SK-MEL-5 (cell line): ENCODE measurements around the gene RB1. TPM values are rescaled to one million over a fixed set of nuclear protein-coding genes. Genes with fewer than 3 reads are reported as not detected.

Experiments used
- DNase-seq: peaks from one replicate; pipeline ENCODE4 v3.0.0-alpha.2; 2016; ENCODE audit warnings: low read depth, low spot score
- in situ Hi-C: cut with HindIII; loops from 2 replicates; pipeline ENCODE4 v1.10.0; 2016; ENCODE audit warnings: low sequenced_read_pairs, high pct_unique_total_duplicates, low pct_unique_long_range_greater_than_20kb
- total RNA-seq: library from RNA; depleted of rRNA; stranded (reverse); fragments of >200 nt; shearing (Covaris generic); gene quantifications from 2 replicates; pipeline ENCODE4 v1.2.3, GENCODE V29; 2014

RB1 gene
- total RNA-seq, 1 experiment from 2014 or later = 44.7 TPM

GRCh38 chr13:48457578-48458242 lies 154.2 kb downstream of the RB1 start:
- in situ Hi-C loops = no loop called here
- no peak for DNase-seq

- peak; percentile 19 for DNase-seq
- in situ Hi-C loops = no loop called here
These were observed 171.7 kb downstream of the RB1 start for GRCh38 chr13:48475230-48475629.

- in situ Hi-C loops = no loop called here
These were observed 172.7 kb downstream of the RB1 start for GRCh38 chr13:48476215-48476614.

GRCh38 chr13:48476686-48477085 lies 173.1 kb downstream of the RB1 start:
- in situ Hi-C loops = no loop called here
- no peak for DNase-seq

More at GRCh38 chr13:48476215-48476614, 172.7 kb downstream of the RB1 start:
- no peak for DNase-seq

GRCh38 chr13:48477191-48477855 lies 173.8 kb downstream of the RB1 start:
- DNase-seq = no peak
- in situ Hi-C loops = no loop called here

GRCh38 chr13:48478391-48478790 lies 174.8 kb downstream of the RB1 start:
- in situ Hi-C loops = no loop called here
- DNase-seq = no peak

GRCh38 chr13:48483575-48483974 lies 180.0 kb downstream of the RB1 start:
- in situ Hi-C loops = no loop called here

GRCh38 chr13:48485432-48485831 lies 181.9 kb downstream of the RB1 start:
- no peak for DNase-seq
- in situ Hi-C loops = no loop called here

More at GRCh38 chr13:48483575-48483974, 180.0 kb downstream of the RB1 start:
- no peak for DNase-seq

- in situ Hi-C loops = no loop called here
- DNase-seq = no peak
These were observed 182.8 kb downstream of the RB1 start for GRCh38 chr13:48486362-48486761.

GRCh38 chr13:48486836-48487235 lies 183.3 kb downstream of the RB1 start:
- in situ Hi-C loops = no loop called here
- no peak for DNase-seq

GRCh38 chr13:48487968-48488367 lies 184.4 kb downstream of the RB1 start:
- no peak for DNase-seq
- in situ Hi-C loops = no loop called here

GRCh38 chr13:48488995-48489394 lies 185.4 kb downstream of the RB1 start:
- DNase-seq = no peak
- in situ Hi-C loops = no loop called here

GRCh38 chr13:48489666-48490065 lies 186.1 kb downstream of the RB1 start:
- in situ Hi-C loops = no loop called here
- no peak for DNase-seq

GRCh38 chr13:48490241-48490640 lies 186.7 kb downstream of the RB1 start:
- DNase-seq = no peak
- in situ Hi-C loops = no loop called here

GRCh38 chr13:48491423-48492095 lies 188.0 kb downstream of the RB1 start:
- in situ Hi-C loops = no loop called here

GRCh38 chr13:48492096-48492440 lies 188.5 kb downstream of the RB1 start:
- DNase-seq = no peak
- in situ Hi-C loops = no loop called here

More at GRCh38 chr13:48491423-48492095, 188.0 kb downstream of the RB1 start:
- DNase-seq = no peak

- peak; percentile 31 for DNase-seq
- in situ Hi-C loops = no loop called here
These were observed 189.0 kb downstream of the RB1 start for GRCh38 chr13:48492470-48493065.

- DNase-seq = no peak
- in situ Hi-C loops = no loop called here
These were observed 189.7 kb downstream of the RB1 start for GRCh38 chr13:48493066-48493765.
